AG09309 (cell line): ENCODE data around the gene CLEC20A.
A peak's percentile ranks its signal among the peaks of the same experiment; 100 is the strongest.

ENCODE experiments used
- DNase-seq: peaks from one replicate; pipeline ENCODE4 v3.0.0-alpha.2; 2010; ENCODE audit warnings: low read depth
- H3K4me3 ChIP-seq: 2 replicates; pipeline ENCODE4 v1.5.1; 2011; ENCODE audit warnings: mild to moderate bottlenecking, low read depth, low read length, moderate library complexity; ENCODE audit not compliant: control insufficient read depth
- TF ChIP-seq, protein P1 (sequence below): IDR thresholded peaks from 2 replicates; pipeline ENCODE4 v1.5.1; 2011; ENCODE audit warnings: mild to moderate bottlenecking, low read depth, low read length, inconsistent platforms; ENCODE audit not compliant: insufficient read depth, control insufficient read depth; ENCODE audit errors: missing control alignments

The CLEC20A gene

DNA sequence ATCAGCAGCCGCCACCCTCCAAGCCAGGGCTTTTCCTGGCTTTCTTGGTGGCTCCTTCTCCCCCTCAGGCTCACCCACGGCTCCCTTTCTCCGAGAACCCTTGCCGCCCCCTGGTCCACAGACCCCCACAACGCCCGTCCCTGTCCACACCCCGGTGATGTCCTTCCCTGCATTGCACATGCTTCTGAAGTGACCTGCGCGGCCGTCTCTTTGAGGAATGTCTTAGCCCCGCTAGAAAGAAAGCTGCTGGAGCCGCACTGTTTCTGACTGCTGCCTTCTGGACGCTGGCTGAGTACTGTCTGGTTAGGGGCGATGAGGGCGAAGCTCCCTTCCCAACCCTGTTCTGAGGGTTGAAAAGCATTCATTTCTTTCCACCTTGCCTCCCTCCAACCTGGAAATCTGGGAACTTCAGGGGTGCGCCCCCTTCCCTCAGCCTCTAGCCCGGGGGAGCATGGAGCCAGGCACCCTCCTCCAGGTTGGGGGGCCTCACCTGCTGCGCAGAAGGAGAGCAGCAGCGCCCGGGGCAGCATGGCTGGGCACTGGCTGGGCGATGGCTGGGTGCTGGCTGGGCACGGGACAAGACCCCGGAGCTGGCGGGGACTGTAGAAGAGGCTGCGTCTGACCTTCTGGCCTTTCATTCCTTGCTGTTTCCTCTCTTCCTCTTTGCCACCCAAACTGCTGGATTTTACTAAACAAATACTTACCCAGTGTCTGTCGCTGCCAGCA is at the start of gene CLEC20A:
Gene CLEC20A (minus strand): TSS at position 555 of the 726 bp plus-strand sequence. CDS start 25 bp downstream, at position 530.
- DNase-seq: no peak
- TF ChIP-seq, protein P1, sequence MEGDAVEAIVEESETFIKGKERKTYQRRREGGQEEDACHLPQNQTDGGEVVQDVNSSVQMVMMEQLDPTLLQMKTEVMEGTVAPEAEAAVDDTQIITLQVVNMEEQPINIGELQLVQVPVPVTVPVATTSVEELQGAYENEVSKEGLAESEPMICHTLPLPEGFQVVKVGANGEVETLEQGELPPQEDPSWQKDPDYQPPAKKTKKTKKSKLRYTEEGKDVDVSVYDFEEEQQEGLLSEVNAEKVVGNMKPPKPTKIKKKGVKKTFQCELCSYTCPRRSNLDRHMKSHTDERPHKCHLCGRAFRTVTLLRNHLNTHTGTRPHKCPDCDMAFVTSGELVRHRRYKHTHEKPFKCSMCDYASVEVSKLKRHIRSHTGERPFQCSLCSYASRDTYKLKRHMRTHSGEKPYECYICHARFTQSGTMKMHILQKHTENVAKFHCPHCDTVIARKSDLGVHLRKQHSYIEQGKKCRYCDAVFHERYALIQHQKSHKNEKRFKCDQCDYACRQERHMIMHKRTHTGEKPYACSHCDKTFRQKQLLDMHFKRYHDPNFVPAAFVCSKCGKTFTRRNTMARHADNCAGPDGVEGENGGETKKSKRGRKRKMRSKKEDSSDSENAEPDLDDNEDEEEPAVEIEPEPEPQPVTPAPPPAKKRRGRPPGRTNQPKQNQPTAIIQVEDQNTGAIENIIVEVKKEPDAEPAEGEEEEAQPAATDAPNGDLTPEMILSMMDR: no peak
- no peak within 1 kb of the TSS for H3K4me3 ChIP-seq

GRCh38 chr1:178544531-178544930 is 47.8 kb upstream of the CLEC20A start:
- DNase-seq: no peak
- TF ChIP-seq, protein P1: no peak
- H3K4me3 ChIP-seq: no peak overlapping the region

- TF ChIP-seq, protein P1: no peak
- no peak for DNase-seq
- H3K4me3 ChIP-seq: peak overlapping the region; percentile 67
Observed at GRCh38 chr1:178543290-178543607, 46.5 kb upstream of the CLEC20A start.

DNA sequence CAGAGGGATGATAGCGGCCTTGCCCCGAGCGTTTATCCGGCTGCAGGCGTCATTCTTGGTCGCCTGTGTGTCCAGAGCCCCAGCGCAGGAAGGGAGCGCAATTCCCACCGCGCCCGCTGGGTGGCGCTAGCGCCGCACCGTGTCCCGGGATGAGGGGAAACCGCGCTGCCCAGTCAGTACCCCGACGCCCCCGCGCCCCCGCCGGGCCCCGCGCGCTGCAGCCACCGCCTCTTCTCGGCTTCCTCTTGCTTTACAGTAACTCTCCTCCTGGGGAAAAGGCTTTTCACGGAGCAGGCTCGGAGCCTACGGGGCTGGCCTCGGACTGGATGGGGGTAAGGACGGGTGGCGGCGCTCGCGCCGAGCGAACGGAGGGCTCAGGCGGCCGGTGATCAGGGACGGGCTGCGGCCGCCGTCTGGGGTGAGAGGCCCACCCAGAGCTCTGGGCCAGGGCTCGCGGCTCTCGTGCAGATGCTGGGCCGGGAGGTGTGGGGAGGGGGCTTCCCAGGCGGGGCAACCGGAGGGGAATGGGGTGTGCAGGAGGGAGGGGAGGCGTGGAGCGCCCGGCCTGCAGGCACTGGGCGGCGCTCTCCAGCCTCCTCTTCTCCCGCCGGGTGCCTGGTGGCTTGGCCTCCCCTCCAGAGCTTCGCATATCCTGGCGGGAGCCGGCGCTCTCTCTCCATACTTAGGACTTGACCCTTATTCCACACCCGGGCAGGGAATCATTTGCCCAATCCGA is 46.0 kb upstream of the CLEC20A start:
- peak; percentile 63 for DNase-seq
- peak overlapping the region; percentile 67 for H3K4me3 ChIP-seq
- TF ChIP-seq, protein P1: peak; percentile 83

DNA sequence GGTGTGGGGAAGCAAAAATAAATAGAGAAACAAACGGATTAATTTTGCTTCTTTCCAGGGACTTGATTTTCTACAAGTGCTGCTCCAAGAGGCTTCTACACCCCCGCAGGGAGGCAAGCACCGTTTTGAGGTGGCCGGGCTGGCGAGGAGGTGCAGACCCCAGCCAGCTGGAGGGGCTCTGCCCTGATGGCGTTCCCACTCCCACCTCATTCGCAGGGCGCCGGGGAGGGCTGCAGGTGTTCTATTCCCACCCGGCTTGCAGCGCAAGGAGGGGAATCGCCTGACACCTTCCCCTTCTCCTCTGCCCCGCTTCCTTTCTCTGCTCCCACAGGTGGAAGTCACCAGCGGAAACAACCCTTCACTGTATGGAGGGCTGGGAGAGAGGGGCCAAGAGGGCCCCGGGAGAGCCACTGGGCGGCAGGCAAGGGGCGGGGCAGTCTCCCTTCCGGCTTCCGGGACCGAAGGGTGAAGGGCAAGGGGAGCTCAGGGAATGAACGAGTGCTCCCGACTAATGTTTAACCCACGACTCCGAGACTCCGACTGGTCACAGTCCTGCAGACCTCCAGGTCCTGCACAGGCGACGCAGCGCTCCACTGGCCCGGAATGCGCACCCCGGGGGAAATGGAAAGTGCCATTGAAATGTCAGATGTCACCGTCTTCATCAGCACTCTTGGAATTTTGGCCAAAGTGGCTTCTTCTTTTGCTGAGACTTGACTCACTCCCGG is 45.2 kb upstream of the CLEC20A start:
- TF ChIP-seq, protein P1: no peak
- no peak for DNase-seq
- peak overlapping the region; percentile 67 for H3K4me3 ChIP-seq

DNA sequence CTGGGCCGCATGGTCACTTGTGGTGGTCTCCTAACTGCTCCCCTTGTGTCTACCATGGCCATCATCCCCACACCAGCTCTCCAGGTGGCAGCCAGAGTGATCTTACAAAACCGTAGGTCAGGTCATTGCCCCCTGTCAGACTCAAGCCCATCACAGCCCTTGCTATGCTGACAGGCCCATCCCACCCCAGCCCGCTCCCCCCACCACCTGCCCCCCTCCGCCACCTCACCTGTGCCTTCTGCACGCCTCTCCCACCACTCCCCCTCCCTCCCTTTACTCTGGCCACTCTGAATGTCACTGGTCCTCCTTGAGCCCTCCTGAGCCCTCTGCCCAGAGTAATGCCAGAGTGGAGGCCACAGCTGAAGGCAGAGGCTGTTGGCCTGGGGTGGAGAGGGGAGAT is 44.6 kb upstream of the CLEC20A start:
- TF ChIP-seq, protein P1: no peak
- H3K4me3 ChIP-seq: no peak overlapping the region
- DNase-seq: no peak
